ENCODE data around the gene TNFRSF11A.
A peak's percentile ranks its signal among the peaks of the same experiment; 100 is the strongest.

- TF ChIP-seq, protein P1, sequence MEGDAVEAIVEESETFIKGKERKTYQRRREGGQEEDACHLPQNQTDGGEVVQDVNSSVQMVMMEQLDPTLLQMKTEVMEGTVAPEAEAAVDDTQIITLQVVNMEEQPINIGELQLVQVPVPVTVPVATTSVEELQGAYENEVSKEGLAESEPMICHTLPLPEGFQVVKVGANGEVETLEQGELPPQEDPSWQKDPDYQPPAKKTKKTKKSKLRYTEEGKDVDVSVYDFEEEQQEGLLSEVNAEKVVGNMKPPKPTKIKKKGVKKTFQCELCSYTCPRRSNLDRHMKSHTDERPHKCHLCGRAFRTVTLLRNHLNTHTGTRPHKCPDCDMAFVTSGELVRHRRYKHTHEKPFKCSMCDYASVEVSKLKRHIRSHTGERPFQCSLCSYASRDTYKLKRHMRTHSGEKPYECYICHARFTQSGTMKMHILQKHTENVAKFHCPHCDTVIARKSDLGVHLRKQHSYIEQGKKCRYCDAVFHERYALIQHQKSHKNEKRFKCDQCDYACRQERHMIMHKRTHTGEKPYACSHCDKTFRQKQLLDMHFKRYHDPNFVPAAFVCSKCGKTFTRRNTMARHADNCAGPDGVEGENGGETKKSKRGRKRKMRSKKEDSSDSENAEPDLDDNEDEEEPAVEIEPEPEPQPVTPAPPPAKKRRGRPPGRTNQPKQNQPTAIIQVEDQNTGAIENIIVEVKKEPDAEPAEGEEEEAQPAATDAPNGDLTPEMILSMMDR (IDR thresholded peaks at IDR 0.05), result peak; percentile 45
- peak; percentile 89 for TF ChIP-seq EZH2 (IDR thresholded peaks at IDR 0.05; ENCODE audit: borderline replicate concordance, insufficient read depth, low read depth, low read length, poor library complexity, severe bottlenecking)
Observed at GRCh38 chr18:62324917-62325805, at the start of gene TNFRSF11A.

Data from B cell (primary cell).